Hematopoietic multipotent progenitor cell treated with erythropoietin and hydrocortisone succinate and interleukin-3 and kit ligand, for 8 days (in vitro differentiated cells): ENCODE results near the gene DNAH1.

Experiments
- DNase-seq: peaks from one replicate; pipeline ENCODE4 v3.0.0-alpha.2; 2015

The DNAH1 gene

DNA sequence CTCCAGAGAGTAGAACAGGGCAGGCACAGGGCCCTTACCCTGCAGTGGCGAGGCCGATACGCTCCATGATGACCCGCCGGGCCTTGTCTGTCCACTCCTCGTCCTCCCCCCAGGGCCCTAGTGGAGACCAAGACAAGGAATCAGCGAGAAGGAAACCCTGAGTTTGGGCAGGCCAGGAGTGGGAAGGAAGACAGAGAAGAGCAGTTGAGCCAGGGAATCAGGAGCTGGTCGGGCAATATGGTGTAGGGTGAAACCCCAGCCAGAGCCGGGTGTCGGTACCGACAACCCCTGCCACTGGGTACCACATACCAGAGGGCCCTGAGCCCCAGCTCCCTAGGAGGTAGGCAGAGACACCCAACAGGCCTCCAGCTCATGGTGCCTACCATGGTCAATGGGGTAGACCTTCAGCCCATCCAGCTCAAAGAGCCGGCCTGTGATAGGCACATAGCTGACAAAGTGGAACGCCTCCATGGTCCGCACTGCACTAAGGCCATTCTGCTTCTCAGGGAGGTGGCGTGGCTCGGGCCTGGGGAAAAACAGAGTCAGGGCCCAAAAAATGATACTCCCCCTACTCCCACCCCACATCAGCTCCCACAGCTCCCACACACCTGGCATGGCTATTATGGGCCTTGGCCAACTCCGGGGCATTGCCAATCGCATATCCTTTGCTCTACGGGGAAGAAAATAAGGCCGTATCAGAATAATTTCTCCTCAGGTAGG is 90.8 kb downstream of the DNAH1 start:
- DNase-seq: no peak

DNA sequence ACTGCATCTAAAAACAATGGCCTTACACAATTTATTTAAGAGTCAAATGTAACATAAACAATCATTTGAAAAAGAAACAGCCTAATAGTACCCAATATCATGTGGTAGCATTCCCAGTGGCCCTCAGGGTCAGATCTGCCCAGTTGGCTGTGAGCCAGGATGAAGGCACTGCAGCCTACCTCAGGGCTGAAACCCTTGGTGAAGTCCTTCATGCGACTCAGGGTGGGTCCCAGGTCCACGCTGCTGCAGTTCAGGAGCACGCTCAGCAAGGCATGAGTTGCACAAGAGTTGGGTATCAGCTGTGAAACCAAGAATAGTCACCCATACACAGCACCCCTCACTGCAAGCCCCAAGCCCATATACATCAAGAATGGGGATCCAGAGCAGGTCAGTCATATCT is 91.7 kb downstream of the DNAH1 start:
- DNase-seq: no peak

DNA sequence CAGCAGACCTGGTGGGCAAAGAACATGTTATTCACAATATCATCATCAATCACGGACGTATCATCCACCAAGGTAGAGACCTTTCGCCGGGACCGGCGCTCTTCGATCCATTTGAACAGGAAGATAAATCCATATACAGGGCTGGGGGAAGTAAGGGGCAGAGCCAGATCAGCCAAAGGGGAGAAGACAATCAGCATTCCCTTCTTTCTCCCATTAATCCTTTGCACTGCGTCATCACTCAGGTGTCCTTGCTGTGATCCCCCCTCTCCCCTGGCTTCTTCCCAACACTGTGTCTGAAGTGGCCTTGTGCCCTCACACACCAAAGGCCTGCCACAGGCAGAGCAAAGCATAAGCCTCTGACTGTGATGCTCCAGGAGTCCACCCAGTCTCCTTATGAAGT is 92.3 kb downstream of the DNAH1 start:
- no peak for DNase-seq

DNA sequence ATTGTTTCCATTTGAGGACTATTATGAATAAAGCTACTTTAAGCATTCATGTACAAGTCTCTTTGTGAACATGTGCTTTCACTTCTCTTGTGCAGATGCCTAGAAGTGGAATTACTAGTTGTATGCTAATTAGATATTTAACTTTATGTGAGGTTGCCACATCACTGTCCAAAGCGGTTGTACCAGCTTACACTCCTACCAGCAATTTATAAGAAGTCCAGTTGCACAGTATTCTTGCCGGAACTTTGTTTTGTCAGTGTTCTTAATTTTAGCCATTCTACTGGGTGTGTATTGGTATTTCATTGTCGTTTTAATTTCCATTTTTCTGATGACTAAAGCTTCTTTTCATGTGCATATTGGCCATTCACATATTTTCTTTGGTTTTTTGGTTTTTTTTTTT is 99.7 kb downstream of the DNAH1 start:
- no peak for DNase-seq

DNA sequence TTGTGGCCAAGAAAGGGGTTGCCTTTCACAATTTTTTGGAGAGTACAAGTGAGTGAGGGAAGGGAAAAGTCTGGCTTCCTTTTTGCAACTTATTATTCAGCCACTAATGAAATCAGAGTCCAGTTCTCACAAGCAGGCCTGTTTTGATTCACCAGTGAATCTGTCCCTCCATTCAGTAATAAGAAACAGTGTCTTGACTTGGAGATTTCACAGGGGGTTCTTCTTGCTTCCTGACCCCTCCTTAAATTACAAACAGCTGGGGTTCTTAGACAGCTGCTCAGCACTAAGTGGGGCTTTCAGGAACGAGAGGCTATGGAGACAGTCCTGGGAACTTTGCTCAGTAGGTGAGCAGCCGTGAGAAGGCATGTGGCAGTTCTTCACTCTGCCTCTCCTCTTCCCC is 104.3 kb downstream of the DNAH1 start:
- no peak for DNase-seq

DNA sequence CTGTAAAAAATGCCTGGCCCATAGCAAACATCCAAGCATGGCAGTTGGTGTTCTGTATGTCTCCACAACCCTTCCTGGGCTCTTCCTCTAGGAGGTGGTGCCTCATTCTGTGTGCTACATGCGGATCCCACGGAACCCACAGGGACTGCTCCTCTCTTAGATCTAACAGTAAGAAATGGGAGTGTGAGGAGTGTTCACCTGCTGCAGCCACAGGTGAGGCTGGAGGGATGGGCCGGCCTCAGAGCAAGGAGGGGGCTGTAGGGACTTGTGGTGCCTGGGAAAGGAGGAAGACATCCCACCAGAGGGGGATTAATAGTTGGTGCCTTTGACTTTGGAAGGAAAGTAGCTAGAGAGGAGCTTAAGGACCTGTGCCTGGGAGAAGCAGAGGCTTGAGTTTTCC is 106.5 kb downstream of the DNAH1 start:
- DNase-seq: no peak

DNA sequence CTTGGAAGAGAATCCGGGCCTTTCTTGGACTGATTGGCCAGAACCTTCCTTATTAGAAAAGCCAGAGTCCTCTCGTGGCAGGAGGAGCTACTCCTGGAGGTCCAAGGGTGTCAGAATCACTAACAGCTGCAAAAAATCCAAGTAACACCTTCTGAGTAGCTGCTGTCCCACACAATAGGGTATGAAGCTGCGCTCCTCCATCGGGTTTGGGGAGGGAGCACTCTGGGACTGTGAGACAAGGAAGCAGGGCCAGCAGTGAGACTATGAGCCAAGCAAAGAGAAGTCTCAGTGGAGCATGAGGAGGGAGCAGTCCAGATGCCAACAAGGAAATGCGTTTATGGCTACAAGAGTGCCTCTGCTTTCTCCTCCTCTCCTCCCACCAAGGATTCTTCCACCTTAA is 107.1 kb downstream of the DNAH1 start:
- no peak for DNase-seq

DNA sequence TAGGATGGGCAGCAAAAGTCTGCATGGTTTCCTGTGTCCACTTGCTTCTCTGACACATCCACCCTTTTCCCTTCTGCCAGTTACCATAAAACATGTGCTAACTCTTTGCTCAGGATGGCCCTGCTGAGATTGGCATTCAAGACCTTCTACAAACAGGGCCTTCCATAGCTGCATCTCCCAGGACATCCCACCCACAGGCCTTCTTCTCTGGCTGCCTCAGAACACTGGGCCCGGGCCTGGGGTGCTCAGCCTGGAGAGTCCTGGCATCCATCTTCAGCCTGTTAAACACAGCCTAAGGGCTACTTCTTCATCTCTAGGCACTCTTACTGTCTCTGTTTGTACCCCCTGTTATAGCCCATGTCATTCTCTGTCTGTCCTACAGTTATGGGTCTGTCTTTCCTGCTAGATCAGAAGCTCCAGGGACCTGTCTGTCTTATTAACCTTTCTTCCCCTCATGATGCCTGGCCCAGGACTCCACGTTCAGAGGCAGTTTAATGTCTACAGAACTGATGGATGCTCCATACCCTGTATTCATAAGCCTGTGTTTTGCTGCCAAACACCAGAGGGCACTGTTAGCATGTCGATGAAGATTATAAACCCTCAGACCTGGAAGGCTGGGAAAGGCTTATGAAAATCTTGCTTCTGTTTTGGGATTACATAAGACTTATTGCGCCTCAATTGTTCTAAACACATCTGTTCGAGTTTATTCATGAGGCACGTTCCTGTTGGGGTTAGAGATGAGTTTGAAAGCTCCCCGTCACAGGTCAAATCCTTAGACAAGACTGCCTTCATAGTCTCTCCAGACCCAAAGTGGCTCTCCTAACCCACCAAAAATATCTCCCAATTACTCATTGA is 112.3 kb downstream of the DNAH1 start:
- peak; percentile 71 for DNase-seq

DNA sequence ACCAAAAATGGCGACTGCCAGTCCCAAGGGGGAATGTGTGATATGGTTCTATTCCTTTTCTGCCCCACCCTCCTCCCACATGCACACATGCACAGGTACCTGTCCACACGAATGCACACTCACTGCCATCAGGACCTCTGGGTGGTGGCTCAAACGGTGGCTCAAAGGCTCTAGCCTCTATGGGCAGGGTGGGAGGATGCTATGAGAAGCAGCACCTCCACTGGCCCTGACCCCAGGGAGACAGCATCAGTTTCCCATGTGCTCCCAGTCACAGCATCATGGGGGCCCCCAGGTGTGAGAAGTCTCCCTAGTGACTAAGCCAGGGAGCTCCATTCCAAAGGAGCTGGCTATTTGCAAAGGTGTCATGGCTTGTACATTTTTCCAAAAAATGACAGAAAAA is 112.9 kb downstream of the DNAH1 start:
- DNase-seq: no peak

DNA sequence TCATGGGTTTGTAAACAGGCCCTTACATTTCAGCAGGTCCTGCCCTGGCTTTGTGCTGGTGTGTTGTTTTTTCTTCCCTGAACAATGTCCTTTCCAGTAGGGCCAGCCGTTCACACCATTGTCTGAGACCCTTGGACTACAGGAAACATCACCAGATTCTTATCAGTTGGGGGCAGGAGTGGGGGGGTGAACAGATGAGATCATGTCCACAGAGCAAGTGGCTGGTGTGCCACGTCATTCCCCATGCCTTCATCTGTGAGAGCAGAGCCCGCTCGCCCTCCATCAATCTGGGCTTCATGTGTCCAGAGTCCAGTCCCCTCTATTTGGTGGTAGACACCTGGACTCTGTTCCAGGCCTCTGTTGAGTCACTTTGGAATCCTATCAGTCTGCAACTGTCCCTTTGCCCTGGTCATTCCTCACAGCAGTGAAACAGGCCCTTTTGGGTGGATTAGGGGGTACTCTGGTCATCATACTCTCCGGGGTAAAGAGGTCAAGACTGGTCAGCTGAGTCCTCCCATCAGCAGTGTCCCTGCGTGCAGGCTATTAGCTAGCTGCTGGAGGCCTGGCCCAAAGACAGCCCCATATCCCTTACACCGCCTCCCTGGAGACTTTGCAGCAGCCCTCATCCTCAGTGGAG is 113.8 kb downstream of the DNAH1 start:
- DNase-seq: no peak

DNA sequence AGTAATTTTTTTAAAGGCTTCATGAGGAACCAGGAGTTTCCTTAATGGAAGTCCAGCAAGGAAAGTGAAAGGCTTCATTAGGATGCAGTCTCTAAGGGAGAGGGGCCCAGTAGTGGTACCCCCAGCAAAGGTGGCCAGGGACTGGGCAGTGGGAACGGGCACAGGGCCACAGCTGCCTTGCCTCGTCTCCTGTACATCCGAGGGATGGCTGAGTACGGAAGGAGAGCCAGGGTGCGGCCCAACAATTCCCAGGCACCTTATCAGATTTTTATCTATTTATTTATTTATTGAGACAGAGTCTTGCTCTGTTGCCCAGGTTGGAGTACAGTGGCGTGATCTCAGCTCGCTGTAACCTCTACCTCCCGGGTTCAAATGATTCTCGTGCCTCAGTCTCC is 114.3 kb downstream of the DNAH1 start:
- no peak for DNase-seq

DNA sequence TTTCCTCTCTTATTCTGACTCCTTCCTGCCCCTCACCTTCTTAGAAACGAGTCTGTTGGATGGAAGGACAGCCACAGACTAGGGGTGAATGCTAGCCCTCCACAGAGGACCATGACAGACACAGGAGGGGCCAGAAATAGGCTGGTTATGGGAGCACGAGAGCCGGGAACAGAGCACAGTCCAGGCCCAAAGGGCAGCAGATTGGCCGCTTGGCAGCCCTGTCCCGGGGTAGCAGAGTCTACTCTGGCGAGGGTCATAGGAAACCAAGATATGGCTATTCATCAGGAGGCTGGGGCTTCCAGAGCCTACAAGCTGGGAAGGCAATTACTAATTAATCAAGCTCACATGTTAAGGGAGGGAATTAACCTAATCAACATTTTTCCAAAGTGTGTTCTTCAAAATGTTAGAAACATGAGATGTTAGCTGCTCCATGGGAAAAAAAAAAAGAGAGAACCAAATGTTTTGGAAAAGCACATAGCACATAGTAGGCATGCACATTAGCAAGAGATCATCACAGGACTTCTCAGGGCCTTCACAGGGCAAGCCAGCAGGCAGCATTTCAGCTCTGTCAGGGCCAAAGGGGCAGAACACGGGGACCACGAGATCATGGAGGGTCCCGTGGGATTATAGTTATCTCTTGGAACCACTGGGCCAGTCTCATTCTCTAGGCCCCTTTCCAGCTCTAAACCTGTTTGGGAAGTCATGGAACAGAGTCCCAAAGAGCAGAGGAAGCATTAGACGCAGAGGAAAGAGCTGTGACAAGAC is 115.5 kb downstream of the DNAH1 start:
- no peak for DNase-seq

DNA sequence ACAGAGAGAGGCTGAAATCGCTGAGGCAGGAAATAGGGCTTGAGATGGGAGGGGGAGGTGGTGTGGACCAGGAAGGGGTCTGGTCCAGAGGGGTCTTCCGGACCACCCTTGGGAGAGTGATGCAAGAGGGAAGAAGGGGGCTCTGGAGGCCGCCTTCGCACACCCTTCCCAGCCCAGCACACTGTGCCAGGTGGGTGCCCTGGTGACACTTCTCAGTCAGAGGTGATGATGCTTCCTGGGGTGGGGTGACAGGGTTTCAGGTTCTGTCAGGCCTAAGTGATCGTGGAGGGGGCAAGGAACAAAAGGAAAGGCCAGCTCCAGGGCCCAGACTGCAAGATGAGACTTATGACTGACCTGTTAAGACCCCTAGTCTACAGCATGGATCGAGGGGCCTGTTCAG is 116.1 kb downstream of the DNAH1 start:
- no peak for DNase-seq

DNA sequence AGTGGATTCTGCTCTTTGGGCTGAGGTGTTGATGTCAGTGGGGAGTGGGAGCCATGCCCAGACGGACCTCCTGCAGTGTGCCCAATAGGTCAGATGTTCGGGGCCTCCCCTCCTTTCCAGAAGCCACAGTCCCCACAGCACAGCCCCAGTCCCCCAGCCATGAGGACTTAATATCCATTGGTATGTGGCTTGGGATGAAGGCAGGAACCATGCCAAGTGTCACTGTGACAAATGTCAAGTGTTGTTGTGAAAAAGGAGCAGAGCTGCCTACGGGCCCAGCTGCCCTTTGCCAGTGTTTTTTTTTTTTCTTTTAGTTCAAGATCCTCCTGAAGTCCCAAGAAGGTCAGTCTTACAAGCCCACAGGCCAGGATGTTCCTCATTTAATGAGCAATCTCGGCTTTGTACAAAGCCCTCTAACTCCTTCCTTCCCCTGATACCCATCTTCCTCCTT is 116.6 kb downstream of the DNAH1 start:
- DNase-seq: no peak

DNA sequence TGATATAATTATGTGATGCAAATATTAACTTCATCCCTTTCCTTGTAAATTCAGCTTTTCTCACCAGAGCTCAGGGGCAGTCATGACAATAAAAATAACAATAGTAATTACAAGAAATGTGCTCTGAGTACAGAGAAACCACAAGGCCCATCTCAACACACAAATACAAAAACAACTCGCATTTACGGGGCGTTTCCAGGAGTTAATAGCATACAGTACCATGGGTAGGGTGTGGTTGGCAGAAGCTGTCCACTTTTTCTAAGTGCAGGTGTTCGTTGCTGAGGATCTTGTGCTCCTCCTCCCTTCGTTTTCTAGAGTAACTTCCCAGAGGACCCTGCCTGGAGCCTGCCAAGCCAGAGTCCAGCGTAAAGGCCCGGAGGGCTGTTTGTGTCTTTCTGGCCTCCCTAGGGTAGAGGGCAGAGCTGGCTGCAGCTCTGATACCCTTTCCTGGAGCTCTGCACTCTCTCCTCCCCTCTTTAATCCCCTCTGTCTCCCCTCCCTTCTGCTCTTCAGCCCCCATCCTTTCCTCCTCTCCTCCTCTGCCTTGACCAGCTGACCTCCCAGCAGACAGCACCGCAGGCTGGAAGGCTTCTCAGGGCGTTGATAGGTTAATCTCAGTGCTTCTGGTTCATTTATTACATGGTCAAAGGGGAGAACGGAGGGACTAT is 117.3 kb downstream of the DNAH1 start:
- DNase-seq: no peak

DNA sequence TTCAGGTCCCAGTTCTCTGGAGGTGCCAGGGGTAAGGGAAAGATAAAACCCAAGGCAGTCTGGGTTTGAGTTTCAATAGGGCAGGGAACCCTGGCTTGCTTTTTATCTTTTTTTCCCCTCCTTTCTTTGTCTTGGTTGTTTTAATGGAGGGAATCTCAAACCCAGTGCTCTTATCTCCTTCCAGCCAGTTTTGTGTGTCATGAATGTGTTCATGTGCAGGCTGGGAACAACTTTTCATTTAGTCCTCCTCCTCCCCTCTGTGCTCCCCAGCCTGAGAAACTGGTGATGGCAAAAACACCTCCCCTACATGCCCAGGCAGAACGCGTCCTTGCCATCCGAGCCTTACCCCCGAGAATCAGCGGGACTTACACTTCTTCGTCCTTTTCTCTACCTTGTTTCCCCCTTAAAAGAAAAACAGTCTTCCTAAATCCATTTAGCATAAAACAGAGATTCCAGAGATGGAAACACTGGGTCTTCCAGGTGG is 117.9 kb downstream of the DNAH1 start:
- peak; percentile 73 for DNase-seq

DNA sequence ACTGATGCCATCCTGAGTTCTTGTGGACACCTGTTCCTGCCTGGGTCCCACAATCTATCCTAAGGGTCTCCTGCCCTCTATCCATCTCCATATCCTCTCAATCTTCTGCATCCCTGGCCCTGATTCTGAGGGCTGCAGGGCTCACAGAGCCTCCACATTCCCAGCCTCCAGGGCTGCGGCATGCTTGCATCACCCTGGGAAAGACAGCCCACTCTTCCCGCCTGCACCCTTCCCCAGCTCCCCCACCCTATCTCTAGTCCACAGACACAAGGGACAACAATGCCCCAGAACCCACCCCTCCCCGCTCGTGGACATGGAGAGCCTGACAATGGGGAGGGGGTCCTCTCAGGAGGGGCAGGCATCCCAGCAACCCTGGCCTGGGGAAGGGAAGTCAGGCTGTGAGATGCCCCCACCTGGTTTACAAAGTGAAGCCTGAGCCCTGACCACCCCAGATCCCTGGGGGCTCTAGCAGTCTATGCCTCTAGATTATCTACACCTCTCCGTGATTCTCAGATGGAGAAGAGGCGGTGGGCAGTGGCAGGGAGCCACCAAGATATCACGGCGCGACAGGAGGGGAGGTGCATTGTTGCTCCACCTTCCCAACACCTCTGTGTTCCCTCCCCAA is 118.5 kb downstream of the DNAH1 start:
- no peak for DNase-seq

DNA sequence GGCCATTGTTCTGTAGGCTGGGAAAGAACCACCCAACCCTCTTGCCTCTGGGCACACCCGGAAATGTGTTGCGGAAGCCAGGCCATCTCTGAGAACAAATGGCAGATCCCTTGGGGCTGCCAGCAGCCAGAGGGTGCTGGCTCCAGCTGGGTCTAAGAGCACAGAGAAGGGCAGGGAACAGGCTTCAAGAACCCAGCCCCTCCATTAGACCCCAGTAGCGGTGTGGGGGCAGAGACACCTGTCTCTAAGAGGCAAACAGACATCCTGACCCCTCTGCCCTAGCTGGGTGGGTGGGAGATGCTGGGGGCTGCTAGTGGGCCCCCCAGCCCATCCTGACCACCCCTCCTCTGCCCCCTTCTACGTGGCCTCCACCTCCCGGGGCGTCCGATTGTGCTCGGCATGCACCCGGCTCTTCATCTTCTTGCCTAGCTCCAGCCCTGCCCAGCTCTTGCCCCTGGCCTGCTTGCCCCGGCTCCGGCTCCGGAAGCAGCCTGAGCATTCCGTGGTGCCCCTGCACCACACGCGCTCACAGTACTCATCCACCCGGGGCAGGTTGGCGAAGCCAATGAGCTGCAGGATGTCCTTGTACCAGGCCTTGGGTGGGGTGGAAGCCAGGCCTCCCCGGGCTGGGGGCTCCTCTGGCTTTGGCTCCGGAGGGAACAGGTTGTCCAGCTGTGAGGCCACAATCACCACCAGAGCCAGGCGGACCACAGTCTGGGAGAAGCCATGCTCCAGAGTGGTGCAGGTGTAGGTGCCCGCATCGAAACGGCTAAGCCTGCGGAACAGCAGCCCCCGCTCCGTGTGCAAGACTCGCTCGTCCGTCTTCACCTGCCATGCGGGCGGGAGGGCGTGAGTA is 119.4 kb downstream of the DNAH1 start:
- DNase-seq: no peak

DNA sequence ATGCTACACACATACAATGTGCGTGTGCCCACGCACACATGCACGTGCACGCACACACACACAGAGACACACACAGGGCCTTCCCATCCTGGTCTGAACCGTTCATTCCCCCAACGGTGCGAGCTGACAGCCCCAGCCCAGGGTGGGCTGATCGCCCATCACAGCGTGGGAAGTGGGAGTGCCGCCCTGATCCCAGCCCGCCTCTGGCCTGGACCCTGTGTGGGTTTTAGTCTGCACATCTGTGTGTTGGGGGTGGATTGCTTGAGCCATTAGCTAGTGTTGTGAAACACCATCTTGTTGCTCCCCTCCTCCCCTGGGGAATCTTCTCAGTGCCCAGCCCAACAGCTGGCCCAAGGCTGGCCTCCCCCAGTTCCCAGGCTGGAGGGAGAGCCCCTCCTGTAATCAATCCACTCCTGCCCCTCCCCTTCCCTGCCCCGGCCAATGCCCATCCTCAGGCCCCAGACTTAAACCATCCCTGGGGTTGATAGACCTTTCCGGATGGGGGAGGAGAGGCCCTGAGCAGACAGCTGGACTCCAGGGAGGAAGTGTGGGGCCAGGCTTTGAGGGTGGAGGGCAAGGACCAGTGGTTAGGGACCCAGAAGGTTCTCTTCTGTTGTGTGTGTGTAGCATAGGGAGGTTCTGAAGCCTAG is 120.5 kb downstream of the DNAH1 start:
- DNase-seq: no peak

DNA sequence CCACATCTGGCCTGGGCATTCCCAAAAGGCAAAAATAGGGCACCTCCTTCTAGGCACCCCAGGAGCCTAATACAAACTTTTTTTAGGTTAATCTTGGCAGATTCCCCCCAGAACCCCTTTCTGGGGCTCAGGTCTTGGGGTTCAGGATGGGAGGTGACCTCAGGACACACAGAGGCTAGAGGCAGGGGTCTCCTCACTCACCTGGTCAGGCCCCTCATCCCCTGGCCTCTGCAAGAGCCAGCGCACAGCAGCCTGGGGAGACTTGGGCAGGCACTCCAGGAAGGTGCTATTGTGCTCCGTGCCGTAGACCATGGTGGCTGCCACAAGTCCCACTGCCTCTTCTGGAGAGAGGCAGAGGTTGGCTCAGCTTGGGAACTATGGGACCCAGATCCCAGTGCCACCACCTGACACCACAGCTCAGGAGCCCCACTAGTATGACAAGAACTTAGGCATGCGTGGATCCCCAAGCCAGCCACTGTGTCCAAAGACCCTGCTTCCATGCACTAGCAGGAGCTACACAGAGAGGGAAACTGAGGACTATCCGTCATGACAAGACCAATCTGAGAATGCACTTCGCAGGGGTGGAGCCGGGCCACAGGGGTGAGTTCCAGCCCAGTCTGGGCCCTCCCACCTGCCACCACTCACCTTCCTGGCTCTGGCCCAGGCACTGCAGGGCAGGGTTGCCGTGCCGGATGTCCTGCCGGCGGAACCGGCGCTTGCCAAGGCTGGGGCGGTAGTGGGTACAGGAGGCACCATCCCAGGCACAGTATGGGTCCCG is 121.4 kb downstream of the DNAH1 start:
- no peak for DNase-seq
